Astrocyte of the cerebellum (primary cell): Measurements from ENCODE around the gene NPVF.

Experiments used
- DNase-seq: peaks from one replicate; pipeline ENCODE4 v3.0.0-alpha.2; 2011; ENCODE audit warnings: low read depth
- H3K4me3 ChIP-seq: 2 replicates; pipeline ENCODE4 v1.5.1; 2011; ENCODE audit warnings: mild to moderate bottlenecking, low read depth, low read length, moderate library complexity
- CTCF ChIP-seq: IDR thresholded peaks from 2 replicates; pipeline ENCODE4 v1.5.1; 2012; ENCODE audit warnings: low read length, low read depth, moderate library complexity, mild to moderate bottlenecking; ENCODE audit errors: missing control alignments
- in situ Hi-C: cut with HindIII; loops from 2 replicates; pipeline ENCODE4 v1.10.0; 2017; ENCODE audit warnings: low sequenced_read_pairs

NPVF gene

GRCh38 chr7:25181532-25181931 lies 46.8 kb downstream of the NPVF start:
- in situ Hi-C loops, result no loop called here
- TF ChIP-seq CTCF, result no peak
- DNase-seq, result no peak
- H3K4me3 ChIP-seq, result no peak overlapping the region

GRCh38 chr7:25180946-25181345 lies 47.3 kb downstream of the NPVF start:
- DNase-seq, result no peak
- TF ChIP-seq CTCF, result peak; percentile 13
- no peak overlapping the region for H3K4me3 ChIP-seq
- in situ Hi-C loops, result no loop called here

- H3K4me3 ChIP-seq, result peak overlapping the region; percentile 58
- TF ChIP-seq CTCF, result no peak
- no peak for DNase-seq
- in situ Hi-C loops, result no loop called here
Observed at GRCh38 chr7:25180592-25180923, 47.7 kb downstream of the NPVF start.

- DNase-seq, result peak; percentile 44
- peak; percentile 63 for TF ChIP-seq CTCF
- in situ Hi-C loops, result no loop called here
- H3K4me3 ChIP-seq, result peak overlapping the region; percentile 58
Observed at GRCh38 chr7:25179771-25180591, 48.3 kb downstream of the NPVF start.

- no peak for TF ChIP-seq CTCF
- no peak for DNase-seq
- peak overlapping the region; percentile 58 for H3K4me3 ChIP-seq
- in situ Hi-C loops, result no loop called here
Observed at GRCh38 chr7:25179325-25179724, 49.0 kb downstream of the NPVF start.
